ENCODE measurements around the gene MSMP. TPM values are rescaled to one million over a fixed set of nuclear protein-coding genes. Genes with fewer than 3 reads are reported as not detected.
A peak's percentile ranks its signal among the peaks of the same experiment; 100 is the strongest.

MSMP gene
- total and polyA plus RNA-seq, 12 donors, result 0.19 to 0.60 TPM; not detected in 10

DNA sequence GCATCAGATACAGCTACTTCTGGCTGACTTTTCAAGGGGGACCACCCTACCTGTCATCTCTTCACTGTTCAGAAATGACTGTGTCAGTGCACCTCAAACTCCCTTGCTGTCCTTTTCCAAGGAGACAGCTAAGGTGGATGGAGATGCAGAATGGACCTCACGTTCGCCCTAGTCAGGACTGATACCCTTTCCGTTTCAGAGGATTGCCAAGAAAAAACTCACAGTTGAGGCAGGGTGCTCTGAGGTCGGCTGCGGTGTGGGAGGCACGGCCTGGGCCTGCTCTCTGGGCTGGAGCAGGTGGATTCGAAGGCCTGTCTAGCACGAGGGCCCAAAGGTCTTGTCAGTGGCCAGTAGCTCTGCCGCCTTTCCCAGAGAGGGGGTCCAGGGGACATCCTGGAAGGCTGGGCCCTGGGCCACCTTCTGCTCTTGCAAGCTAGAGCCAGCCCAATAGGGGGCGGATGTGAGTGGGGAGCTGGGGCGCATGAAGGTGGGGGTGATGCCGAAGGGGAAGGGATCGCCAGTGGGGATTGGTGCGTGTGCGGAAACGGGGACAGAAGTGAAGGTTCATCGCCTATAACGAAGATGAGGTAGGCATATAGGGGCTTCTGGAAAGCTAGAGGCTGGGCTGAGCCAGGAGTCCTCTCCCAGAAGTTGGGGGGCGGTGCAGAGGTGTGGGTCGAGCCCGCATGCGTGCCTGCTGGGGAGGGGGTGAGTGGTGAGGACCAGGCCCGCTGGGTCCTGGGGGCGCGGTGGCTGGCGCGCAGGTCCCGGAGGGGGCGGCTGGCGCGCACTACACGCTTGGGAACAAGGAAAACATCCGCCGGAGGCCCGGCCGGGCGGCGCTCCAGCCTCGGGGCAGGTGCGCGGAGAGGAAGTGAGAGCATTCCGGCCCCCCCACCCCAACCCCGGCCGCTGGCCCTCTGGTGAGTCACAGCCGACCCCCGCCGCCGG, 2.5 kb upstream of the MSMP start:
- Histone ChIP-seq H3K9me3 (no peaks in the 10 kb centered on the region), H3K4me1 (peaks cover 0 to 55% (median 29%) of the 10 kb centered on the region in 9 donors), H3K27ac (peak overlapping the region; percentile 81 to 95 (median 91)), H3K36me3 (peaks cover 0 to 41% (median 33%) of the 10 kb centered on the region in 9 donors), H3K27me3 (no peaks in the 10 kb centered on the region), H3K4me3 (peak overlapping the region; percentile 44 to 73 (median 60))
- intact Hi-C loops (cut with DNase I), result loop anchor here in 2 of 10 donors (5.0 to 10.0 kb wide), 2 partner anchors 56 to 112 kb away; partner anchors contain the start of gene SPAG8 (in 1 of the 2)
- DNase-seq (peak; percentile 76 to 85), ATAC-seq (peak; percentile 81 to 91 (median 86))
- TF ChIP-seq CTCF (IDR thresholded peaks at IDR 0.05), result peak; percentile 20 to 67 (median 60)
- 12% methylated on average over 46 to 48 of the region's 48 CpGs for WGBS, 2 donors

GRCh38 chr9:35755071-35755470, 995 bp upstream of the MSMP start:
- Histone ChIP-seq H3K9me3 (no peaks in the 10 kb centered on the region), H3K4me3 (no peak overlapping the region), H3K4me1 (peaks cover 4 to 57% (median 37%) of the 10 kb centered on the region in 9 donors), H3K27me3 (no peaks in the 10 kb centered on the region), H3K36me3 (peaks cover 0 to 52% (median 44%) of the 10 kb centered on the region in 9 donors), H3K27ac (no peak overlapping the region)
- ATAC-seq (no peak), DNase-seq (no peak)
- intact Hi-C loops (cut with DNase I), result loop anchor here in 2 of 10 donors (5.0 to 10.0 kb wide), 2 partner anchors 57 to 110 kb away; partner anchors contain the start of gene SPAG8 (in 1 of the 2)
- TF ChIP-seq CTCF (IDR thresholded peaks at IDR 0.05), result no peak
- 91 to 93% methylated on average over 4 of the region's 4 CpGs for WGBS, 2 donors

- ATAC-seq (no peak), DNase-seq (no peak)
- no peak overlapping the region for H3K4me3 ChIP-seq
- H3K4me1 ChIP-seq, result peaks cover 7 to 54% (median 36%) of the 10 kb centered on the region in 9 donors
- H3K9me3 ChIP-seq, result no peaks in the 10 kb centered on the region
- H3K27me3 ChIP-seq, result no peaks in the 10 kb centered on the region
- no peak for TF ChIP-seq CTCF (IDR thresholded peaks at IDR 0.05)
- H3K36me3 ChIP-seq, result peaks cover 0 to 52% (median 44%) of the 10 kb centered on the region in 9 donors
- no peak overlapping the region for H3K27ac ChIP-seq
- WGBS, 2 donors, result 86 to 89% methylated on average over 5 of the region's 5 CpGs
- intact Hi-C loops (cut with DNase I), result loop anchor here in 1 of 10 donors (10.0 kb wide), 1 partner anchor 109 kb away; no protein-coding TSS in a partner anchor
Observed at GRCh38 chr9:35753466-35753865, 610 bp downstream of the MSMP start.

GRCh38 chr9:35750256-35750531, 3.9 kb downstream of the MSMP start:
- DNase-seq (no peak), ATAC-seq (peak in 2 of 8 donors; percentile 5 to 7)
- H3K27ac ChIP-seq, result peak overlapping the region in 8 of 10 donors; percentile 88 to 99 (median 98)
- intact Hi-C loops (cut with DNase I), result loop anchor here in 1 of 10 donors (10.0 kb wide), 1 partner anchor 105 kb away; no protein-coding TSS in a partner anchor
- WGBS, 2 donors, result 46 to 58% methylated on average over 4 of the region's 4 CpGs
- peaks cover 0 to 61% (median 44%) of the 10 kb centered on the region in 9 donors for H3K36me3 ChIP-seq
- no peak for TF ChIP-seq CTCF (IDR thresholded peaks at IDR 0.05)
- H3K4me1 ChIP-seq, result peaks cover 7 to 57% (median 42%) of the 10 kb centered on the region in 9 donors
- H3K27me3 ChIP-seq, result no peaks in the 10 kb centered on the region
- H3K4me3 ChIP-seq, result peak overlapping the region in 8 of 10 donors; percentile 71 to 99 (median 92)
- no peaks in the 10 kb centered on the region for H3K9me3 ChIP-seq
